Activated gamma-delta T cell treated with Interleukin-2 at 50 U/mL for 16 hours (primary cell): ENCODE data around the gene PTPN23.
"Not testable (repeated sequence)": the region's sequence is repeated elsewhere in the genome, so short reads cannot be mapped to it uniquely, and the experiment has no call there.

Experiments
- DNase-seq: peaks from one replicate; pipeline ENCODE4 v3.0.0-alpha.2; 2020

PTPN23 gene, protein sequence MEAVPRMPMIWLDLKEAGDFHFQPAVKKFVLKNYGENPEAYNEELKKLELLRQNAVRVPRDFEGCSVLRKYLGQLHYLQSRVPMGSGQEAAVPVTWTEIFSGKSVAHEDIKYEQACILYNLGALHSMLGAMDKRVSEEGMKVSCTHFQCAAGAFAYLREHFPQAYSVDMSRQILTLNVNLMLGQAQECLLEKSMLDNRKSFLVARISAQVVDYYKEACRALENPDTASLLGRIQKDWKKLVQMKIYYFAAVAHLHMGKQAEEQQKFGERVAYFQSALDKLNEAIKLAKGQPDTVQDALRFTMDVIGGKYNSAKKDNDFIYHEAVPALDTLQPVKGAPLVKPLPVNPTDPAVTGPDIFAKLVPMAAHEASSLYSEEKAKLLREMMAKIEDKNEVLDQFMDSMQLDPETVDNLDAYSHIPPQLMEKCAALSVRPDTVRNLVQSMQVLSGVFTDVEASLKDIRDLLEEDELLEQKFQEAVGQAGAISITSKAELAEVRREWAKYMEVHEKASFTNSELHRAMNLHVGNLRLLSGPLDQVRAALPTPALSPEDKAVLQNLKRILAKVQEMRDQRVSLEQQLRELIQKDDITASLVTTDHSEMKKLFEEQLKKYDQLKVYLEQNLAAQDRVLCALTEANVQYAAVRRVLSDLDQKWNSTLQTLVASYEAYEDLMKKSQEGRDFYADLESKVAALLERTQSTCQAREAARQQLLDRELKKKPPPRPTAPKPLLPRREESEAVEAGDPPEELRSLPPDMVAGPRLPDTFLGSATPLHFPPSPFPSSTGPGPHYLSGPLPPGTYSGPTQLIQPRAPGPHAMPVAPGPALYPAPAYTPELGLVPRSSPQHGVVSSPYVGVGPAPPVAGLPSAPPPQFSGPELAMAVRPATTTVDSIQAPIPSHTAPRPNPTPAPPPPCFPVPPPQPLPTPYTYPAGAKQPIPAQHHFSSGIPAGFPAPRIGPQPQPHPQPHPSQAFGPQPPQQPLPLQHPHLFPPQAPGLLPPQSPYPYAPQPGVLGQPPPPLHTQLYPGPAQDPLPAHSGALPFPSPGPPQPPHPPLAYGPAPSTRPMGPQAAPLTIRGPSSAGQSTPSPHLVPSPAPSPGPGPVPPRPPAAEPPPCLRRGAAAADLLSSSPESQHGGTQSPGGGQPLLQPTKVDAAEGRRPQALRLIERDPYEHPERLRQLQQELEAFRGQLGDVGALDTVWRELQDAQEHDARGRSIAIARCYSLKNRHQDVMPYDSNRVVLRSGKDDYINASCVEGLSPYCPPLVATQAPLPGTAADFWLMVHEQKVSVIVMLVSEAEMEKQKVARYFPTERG (N-terminal part only)

DNA sequence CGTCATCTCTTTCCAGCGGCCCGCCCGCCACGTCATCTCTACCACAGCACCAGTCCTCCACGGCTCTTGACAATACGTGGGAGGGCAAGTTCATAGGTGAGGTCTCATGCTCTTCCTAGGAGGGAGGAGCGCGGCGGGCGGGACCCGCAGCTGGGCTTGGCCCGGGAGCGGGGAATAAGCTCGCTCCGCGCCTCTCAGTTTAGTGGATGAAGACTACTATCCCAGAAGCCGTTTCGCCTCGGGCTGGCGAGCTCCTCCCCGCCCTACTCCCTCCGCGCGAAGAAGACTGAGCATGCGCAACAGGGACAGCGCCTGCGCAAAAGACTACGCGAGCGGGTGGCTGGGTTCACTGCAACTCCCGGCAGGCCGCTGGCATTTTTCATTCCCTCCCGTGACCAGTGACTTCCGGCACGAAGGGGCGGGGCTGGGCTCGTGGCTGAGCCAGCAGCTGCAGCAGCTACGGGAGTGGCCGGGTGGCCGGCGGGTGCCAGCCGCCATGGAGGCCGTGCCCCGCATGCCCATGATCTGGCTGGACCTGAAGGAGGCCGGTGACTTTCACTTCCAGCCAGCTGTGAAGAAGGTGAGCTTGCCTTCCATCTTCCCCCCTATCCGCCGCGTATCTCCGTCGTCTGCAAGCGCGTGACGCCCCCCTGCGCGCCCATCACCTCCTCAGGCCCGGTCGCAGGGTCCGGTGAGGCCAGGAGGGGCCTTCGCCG lies at the start of gene PTPN23:
TSS of gene PTPN23 (plus strand) at position 421 of the 716 bp plus-strand sequence. CDS start at position 497, 76 bp downstream.
- DNase-seq, result peak; percentile 99

- no peak for DNase-seq
Observed at GRCh38 chr3:47333907-47334306, 46.9 kb upstream of the PTPN23 start.

DNA sequence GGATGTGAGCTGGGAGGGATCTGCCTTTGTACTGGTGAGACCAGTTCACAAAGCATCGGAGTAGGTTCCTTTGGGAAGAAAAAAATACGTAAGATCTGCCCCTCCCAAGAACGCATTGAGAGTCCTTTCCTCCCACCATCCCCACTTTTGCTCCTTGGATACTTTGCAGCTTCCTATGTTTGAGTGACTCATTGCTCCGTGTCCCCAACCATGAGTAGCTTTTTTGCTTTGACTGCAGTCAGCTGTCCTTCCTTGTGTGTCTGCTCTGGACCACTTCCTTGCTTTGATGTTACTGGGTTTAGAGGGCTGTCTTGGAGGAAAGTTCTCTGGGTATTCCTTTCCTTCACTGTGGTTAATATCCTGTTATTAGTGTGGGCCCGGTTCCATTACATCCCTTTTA lies 43.2 kb upstream of the PTPN23 start:
- DNase-seq, result no peak

DNA sequence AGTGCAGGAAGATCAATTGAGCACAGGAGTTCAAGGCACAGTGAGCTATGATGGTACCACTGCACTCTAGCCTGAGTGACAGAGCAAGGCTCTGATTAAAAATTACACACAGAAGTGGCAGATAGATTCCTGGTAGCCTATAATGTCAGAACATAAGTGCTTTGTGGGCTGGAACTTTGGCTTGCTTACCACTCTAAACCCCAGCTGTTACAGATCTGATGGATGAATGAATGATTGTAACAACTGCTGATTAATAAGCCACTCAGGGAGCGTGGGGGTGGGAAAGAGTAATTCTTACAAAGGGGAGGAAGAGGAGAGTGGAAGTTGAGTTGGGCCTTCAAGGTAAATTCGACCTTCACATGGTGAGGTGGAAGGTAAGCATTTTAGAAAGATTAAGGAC lies 40.9 kb upstream of the PTPN23 start:
- no peak for DNase-seq

GRCh38 chr3:47340866-47341265 lies 40.0 kb upstream of the PTPN23 start:
- no peak for DNase-seq

- DNase-seq, result no peak
Observed at GRCh38 chr3:47342151-47342550, 38.7 kb upstream of the PTPN23 start.

- no peak for DNase-seq
Observed at GRCh38 chr3:47342812-47343211, 38.0 kb upstream of the PTPN23 start.

DNA sequence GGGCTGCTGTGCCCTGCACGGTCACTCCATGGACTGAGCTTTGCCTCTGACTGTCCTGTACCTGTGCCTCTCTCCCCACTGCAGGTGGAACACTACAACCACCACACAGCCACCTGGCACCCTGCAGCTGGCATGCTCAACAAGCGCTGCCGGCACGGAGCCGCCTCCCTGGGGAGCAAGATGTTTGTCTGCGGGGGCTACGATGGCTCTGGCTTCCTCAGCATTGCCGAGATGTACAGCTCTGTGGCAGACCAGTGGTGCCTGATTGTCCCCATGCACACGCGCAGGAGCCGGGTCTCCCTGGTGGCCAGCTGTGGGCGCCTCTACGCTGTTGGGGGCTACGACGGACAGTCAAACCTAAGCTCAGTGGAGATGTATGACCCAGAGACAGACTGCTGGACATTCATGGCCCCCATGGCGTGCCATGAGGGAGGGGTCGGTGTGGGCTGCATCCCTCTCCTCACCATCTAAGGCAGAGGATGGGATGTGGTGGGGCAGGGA lies 37.3 kb upstream of the PTPN23 start:
- no peak for DNase-seq

GRCh38 chr3:47344971-47345370 lies 35.9 kb upstream of the PTPN23 start:
- no peak for DNase-seq

DNA sequence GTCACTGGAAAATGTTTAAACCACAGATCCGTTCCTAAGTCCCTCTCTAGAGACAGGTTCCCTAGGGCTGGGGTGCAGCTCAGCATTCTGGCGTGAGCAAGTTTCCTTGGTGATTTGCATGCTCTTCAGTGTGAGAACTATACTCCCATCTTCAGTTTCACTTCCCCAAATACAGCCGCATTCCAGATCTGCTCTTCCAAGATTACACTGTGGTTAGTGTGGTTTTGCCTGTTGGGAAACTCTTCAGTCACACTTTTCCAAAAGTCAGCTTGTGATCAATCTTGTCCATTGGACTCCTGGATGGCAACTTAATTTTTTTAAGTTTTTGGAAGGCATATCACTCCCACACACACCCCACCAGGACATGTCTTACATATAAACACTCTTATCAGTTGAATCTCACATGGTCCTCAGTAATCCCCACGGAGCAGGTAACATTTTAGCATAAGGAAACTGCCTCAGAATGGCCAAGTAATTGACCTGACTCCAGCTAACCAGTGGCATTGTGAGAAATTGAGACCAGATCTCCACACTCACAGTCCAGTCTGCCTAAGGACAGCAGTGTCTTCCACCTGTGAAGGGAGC lies 33.5 kb upstream of the PTPN23 start:
- DNase-seq, result no peak

GRCh38 chr3:47348411-47349154 lies 32.2 kb upstream of the PTPN23 start:
- no peak for DNase-seq

GRCh38 chr3:47355010-47355409 lies 25.8 kb upstream of the PTPN23 start:
- no peak for DNase-seq

GRCh38 chr3:47356201-47356600 lies 24.6 kb upstream of the PTPN23 start:
- no peak for DNase-seq

GRCh38 chr3:47359323-47359722 lies 21.5 kb upstream of the PTPN23 start:
- no peak for DNase-seq

DNA sequence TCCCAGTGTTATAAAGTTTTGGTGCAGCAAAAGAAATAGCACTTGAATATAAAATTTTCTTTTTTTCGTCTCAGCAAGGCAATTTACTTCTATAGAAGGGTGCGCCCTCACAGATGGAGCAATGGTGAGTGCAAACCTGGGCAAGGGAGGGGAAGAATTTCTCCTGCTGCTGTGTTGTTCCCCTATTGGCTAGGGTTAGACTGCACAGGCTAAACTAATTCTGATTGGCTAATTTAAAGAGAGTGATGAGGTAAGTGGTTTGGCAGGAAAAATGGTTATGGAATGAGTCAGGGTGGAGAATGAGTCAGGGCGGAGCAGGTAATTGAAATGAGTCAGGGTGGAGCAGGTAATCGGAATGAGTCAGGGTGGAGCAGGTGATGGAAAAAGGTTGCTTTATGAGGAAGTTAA lies 20.7 kb upstream of the PTPN23 start:
- not testable (repeated sequence) for DNase-seq

DNA sequence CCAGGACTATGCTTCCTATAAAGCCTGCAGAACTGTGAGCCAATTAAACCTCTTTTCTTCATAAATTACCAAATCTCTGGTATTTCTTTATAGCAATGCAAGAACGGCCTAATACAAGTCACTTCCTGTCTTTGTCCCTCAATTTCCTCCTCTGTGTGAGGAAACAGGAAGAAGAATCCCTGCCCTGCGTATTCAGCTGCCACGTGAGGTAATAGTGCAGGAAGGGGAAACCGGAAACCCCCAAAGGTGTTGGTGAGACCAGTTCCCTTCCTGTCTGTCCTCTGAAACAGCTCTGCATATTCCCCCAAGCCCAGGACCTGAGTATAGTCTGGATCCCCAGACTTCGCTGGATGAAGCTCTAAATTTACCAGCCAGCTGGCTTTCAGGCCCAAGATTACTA lies 18.1 kb upstream of the PTPN23 start:
- no peak for DNase-seq

DNA sequence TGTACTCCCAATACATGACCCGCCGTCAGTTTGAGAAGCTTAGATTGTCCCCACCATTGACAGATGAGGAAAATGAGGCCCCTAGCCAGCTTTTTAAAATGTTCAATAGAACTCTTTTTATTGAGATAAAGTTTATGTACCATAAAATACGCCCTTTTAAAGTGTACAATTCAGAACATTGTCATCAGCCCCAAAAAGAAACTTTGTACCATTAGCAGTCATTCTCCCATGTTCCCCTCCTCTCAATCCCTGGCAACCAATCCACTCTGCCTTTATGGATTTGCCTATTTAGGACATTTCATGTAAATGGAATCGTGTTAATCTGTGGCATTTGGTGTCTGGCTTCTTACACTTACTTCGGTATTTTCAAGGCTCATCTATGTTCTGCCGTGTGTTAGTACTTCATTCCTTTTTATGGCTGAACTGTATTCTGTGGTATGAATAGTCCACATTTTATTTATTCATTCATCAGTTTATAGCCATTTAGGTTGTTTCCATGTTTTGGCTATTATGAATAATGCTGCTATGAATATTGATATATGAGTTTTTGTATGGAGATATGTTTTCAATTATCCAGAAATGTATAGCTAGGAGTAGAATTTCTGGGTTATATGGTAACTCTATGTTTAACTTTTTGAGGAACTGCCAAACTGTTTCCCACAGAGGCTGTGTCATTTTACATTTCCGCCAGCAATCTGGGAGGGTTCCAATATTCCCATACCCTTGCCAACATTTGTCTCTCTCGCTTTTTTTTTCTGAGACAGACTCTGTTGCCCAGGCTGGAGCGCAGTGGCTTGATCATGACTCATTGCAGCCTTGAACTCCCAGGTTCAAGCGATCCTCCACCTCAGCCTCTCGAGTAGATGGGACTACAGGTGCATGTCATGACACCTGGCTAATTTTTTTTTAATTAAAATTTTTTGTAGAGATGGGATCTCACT lies 15.3 kb upstream of the PTPN23 start:
- DNase-seq, result no peak

- DNase-seq, result no peak
Observed at GRCh38 chr3:47366833-47367232, 14.0 kb upstream of the PTPN23 start.

- no peak for DNase-seq
Observed at GRCh38 chr3:47367631-47368030, 13.2 kb upstream of the PTPN23 start.

- DNase-seq, result not testable (repeated sequence)
Observed at GRCh38 chr3:47370020-47370419, 10.8 kb upstream of the PTPN23 start.
